ENCODE data around the gene SCGB3A2. TPM values are rescaled to one million over a fixed set of nuclear protein-coding genes. Genes with fewer than 3 reads are reported as not detected.

The SCGB3A2 gene
- total RNA-seq, 1 experiment from 2014 or later = 0.39 TPM

- no peaks in the 10 kb centered on the region for H3K36me3 ChIP-seq (ENCODE audit: control insufficient read depth, insufficient read depth, low read length)
- in situ Hi-C loops (cut with HindIII; ENCODE audit: low pct_unique_long_range_greater_than_20kb, low sequenced_read_pairs) = no loop called here
- H3K4me1 ChIP-seq (ENCODE audit: control insufficient read depth, insufficient read depth, low read length) = no peaks in the 10 kb centered on the region
- TF ChIP-seq CTCF (IDR thresholded peaks at IDR 0.05) = no peak
- TF ChIP-seq SIN3A (IDR thresholded peaks at IDR 0.05; ENCODE audit: borderline replicate concordance, insufficient read depth, low read depth, low read length) = no peak
- TF ChIP-seq REST (IDR thresholded peaks at IDR 0.05; ENCODE audit: insufficient read depth in 1 of 2, low read depth in 2 of 2, low read length in 1 of 2) = no peak
- TF ChIP-seq TCF7L2 (IDR thresholded peaks at IDR 0.05; ENCODE audit: low read depth, low read length) = no peak
- CTCF ChIA-PET = no interaction called here
- ATAC-seq (no peak), DNase-seq (ENCODE audit: low read depth, low spot score) (no peak)
- BruUV-seq (replicated peaks) = no TSS peak
- H3K27me3 ChIP-seq (ENCODE audit: control insufficient read depth, insufficient read depth, low read length) = no peaks in the 10 kb centered on the region
- intact Hi-C loops (cut with micrococcal nuclease; ENCODE audit: unreplicated experiment) = no loop called here
- no peak overlapping the region for H3K4me3 ChIP-seq (ENCODE audit: low read depth in 2 of 2, low read length in 2 of 2)
- H3K9me3 ChIP-seq (ENCODE audit: control insufficient read depth, insufficient read depth, low read depth, low read length) = no peaks in the 10 kb centered on the region
- POLR2A ChIA-PET = no interaction called here
- no peak overlapping the region for H3K27ac ChIP-seq (ENCODE audit: low read length)
Observed at GRCh38 chr5:147880487-147880886, 2.0 kb downstream of the SCGB3A2 start.

DNA sequence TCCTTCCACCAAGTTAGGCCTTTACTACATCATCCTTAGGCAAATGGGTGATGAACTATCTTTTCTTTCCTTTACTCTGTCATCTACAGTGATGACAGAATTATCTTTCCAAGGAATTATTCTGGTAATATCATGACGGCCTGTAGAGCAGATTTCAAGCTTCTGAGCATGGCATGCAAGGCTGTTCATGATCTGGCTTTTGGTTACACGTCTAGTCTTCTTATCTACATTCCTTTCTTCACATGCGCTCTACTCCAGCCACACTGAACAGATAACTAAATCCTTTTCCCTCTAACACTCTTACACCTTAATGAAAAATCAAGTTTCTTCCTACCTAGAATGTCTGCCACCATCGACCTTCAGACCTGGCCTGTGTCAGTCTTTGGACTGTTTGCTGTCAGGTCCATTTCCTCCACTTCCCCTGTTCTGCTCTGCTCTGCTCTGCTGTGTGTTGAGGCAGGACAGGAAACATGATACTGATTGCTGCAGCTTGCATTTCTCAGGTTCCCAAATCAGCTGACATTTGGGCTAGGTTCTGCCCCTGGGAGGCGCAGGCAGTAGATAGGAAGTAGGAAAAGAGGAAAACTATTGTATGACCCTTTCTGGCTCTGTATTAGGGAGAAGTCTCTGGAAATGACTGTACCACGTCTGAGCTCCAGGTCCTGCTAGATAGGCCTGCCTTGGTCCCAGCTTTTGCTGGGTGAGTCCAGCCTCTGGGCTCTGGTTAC, 4.2 kb downstream of the SCGB3A2 start:
- in situ Hi-C loops (cut with HindIII; ENCODE audit: low pct_unique_long_range_greater_than_20kb, low sequenced_read_pairs) = no loop called here
- DNase-seq (ENCODE audit: low read depth, low spot score) (no peak), ATAC-seq (no peak)
- no peaks in the 10 kb centered on the region for H3K4me1 ChIP-seq (ENCODE audit: control insufficient read depth, insufficient read depth, low read length)
- TF ChIP-seq SIN3A (IDR thresholded peaks at IDR 0.05; ENCODE audit: borderline replicate concordance, insufficient read depth, low read depth, low read length) = no peak
- no peak for TF ChIP-seq TCF7L2 (IDR thresholded peaks at IDR 0.05; ENCODE audit: low read depth, low read length)
- TF ChIP-seq REST (IDR thresholded peaks at IDR 0.05; ENCODE audit: insufficient read depth in 1 of 2, low read depth in 2 of 2, low read length in 1 of 2) = no peak
- TF ChIP-seq POLR2AphosphoS5 (IDR thresholded peaks at IDR 0.05; ENCODE audit: low read depth, low read length) = no peak
- no peak for TF ChIP-seq CTCF (IDR thresholded peaks at IDR 0.05)
- H3K4me3 ChIP-seq (ENCODE audit: low read depth in 2 of 2, low read length in 2 of 2) = no peak overlapping the region
- no peaks in the 10 kb centered on the region for H3K9me3 ChIP-seq (ENCODE audit: control insufficient read depth, insufficient read depth, low read depth, low read length)
- no TSS peak for BruUV-seq (replicated peaks)
- ChIA-PET POLR2A (no interaction called here), CTCF (no interaction called here)
- no peaks in the 10 kb centered on the region for H3K27me3 ChIP-seq (ENCODE audit: control insufficient read depth, insufficient read depth, low read length)
- intact Hi-C loops (cut with micrococcal nuclease; ENCODE audit: unreplicated experiment) = no loop called here
- no peak overlapping the region for H3K27ac ChIP-seq (ENCODE audit: low read length)
- H3K36me3 ChIP-seq (ENCODE audit: control insufficient read depth, insufficient read depth, low read length) = no peaks in the 10 kb centered on the region
